K562 (cell line): ENCODE data around the gene MRI1. TPM values are rescaled to one million over a fixed set of nuclear protein-coding genes. Genes with fewer than 3 reads are reported as not detected.
"Not testable (repeated sequence)": the region's sequence is repeated elsewhere in the genome, so short reads cannot be mapped to it uniquely, and the experiment has no call there.

ENCODE experiments used
- ATAC-seq: fragments of 200-7000 bp; cut with Tn5 transposase; 3 replicates; pipeline ENCODE4 v1.9.1; 2020; ENCODE audit warnings: moderate library complexity
- BruUV-seq: library from RNA; stranded (reverse); fragments of 400-500 nt; replicated peaks from 2 replicates; lab custom pipeline; 2021; lab: Mats Ljungman, UMichigan
- CTCF ChIA-PET: fragments of 300-600 bp; formaldehyde crosslinking; extraction: SDS; loops from one replicate; lab custom pipeline; 2021; ENCODE audit warnings: low intra/inter-chr PET ratio; lab: Yijun Ruan, JAX
- POLR2A ChIA-PET: fragments of 300-600, 350-650 bp; sonication (Branson Sonifier 250); formaldehyde crosslinking; extraction: SDS; loops from one replicate; lab custom pipeline; 2021; ENCODE audit warnings: antibody characterized with exemption, inconsistent platforms; lab: Yijun Ruan, JAX
- DNase-seq, 4 experiments: peaks; one replicate each; pipeline versions ENCODE4 v3.0.0 to v3.0.0-alpha.2; 2011 to 2018; ENCODE audit warnings: low spot score in 3 of 4, mixed read lengths in 3 of 4; ENCODE audit errors: extremely low read depth in 1 of 4
- FAIRE-seq: peaks from 2 replicates; lab custom pipeline; 2011; peaks lifted over from hg19 to GRCh38; lab: Jason Lieb, UNC
- H2AFZ ChIP-seq: 2 replicates; pipeline ENCODE4 v1.6.0; 2011; ENCODE audit warnings: low read depth, low read length, control low read depth, inconsistent platforms
- H3K27ac ChIP-seq: fragments of 200-600 bp; 3 replicates; pipeline ENCODE4 v1.8.0; 2011; ENCODE audit warnings: low read depth, mild to moderate bottlenecking, control low read depth, inconsistent platforms, low read length, moderate library complexity, mixed read lengths; ENCODE audit errors: extremely low read depth
- H3K27me3 ChIP-seq, 2 experiments: fragments of 300-600 bp in 1 of 2; 2 replicates in 1 of 2; 3 replicates in 1 of 2; pipeline versions ENCODE4 v1.6.0 to v1.8.0; 2011; ENCODE audit warnings: inconsistent platforms in 2 of 2, low read length in 2 of 2, mild to moderate bottlenecking in 1 of 2, mixed read lengths in 1 of 2, moderate library complexity in 1 of 2; ENCODE audit not compliant: control insufficient read depth in 2 of 2, insufficient read depth in 2 of 2
- H3K36me3 ChIP-seq: fragments of 300-600 bp; 3 replicates; pipeline ENCODE4 v1.8.0; 2011; ENCODE audit warnings: mild to moderate bottlenecking, low read length, inconsistent platforms; ENCODE audit not compliant: control insufficient read depth, insufficient read depth
- H3K4me1 ChIP-seq, 2 experiments: fragments of 200-600 bp in 1 of 2; replicated peaks in 1 of 2; 2 replicates in 1 of 2; 3 replicates in 1 of 2; pipeline versions ENCODE4 v1.5.1 to v1.8.0; 2011; ENCODE audit warnings: inconsistent platforms in 2 of 2, low read length in 2 of 2, mild to moderate bottlenecking in 1 of 2, mixed read lengths in 1 of 2, moderate library complexity in 1 of 2; ENCODE audit not compliant: control insufficient read depth in 2 of 2, insufficient read depth in 2 of 2
- H3K4me2 ChIP-seq: 2 replicates; pipeline ENCODE4 v1.6.1; 2011; ENCODE audit warnings: low read length, control low read depth, inconsistent platforms, mixed read lengths; ENCODE audit not compliant: insufficient read depth
- H3K4me3 ChIP-seq: fragments of 200-600 bp; sonication (generic), shearing (Covaris generic); 2 replicates; pipeline ENCODE4 v1.5.1; 2016; ENCODE audit warnings: control low read depth, inconsistent platforms
- H3K79me2 ChIP-seq: fragments of 200-600 bp; 3 replicates; pipeline ENCODE4 v1.8.0; 2011; ENCODE audit warnings: low read length, inconsistent platforms; ENCODE audit not compliant: control insufficient read depth, insufficient read depth
- H3K9ac ChIP-seq, 2 experiments: 2 replicates each; pipeline versions ENCODE4 v1.6.0 to v1.6.1; 2011; ENCODE audit warnings: low read depth in 2 of 2, low read length in 2 of 2, control low read depth in 1 of 2, inconsistent platforms in 1 of 2, mild to moderate bottlenecking in 1 of 2, mixed read lengths in 1 of 2; ENCODE audit not compliant: insufficient read depth in 1 of 2
- H3K9me1 ChIP-seq: one replicate; pipeline ENCODE4 v1.6.0; 2011; ENCODE audit warnings: inconsistent platforms, mild to moderate bottlenecking, low read length, moderate library complexity; ENCODE audit not compliant: control insufficient read depth, insufficient read depth
- H3K9me3 ChIP-seq: replicated peaks from 2 replicates; pipeline ENCODE4 v1.5.1; 2011; ENCODE audit warnings: low read depth, low read length, inconsistent platforms; ENCODE audit not compliant: control insufficient read depth, insufficient read depth
- H4K20me1 ChIP-seq: replicated peaks from 2 replicates; pipeline ENCODE4 v1.6.1; 2011; ENCODE audit warnings: low read length, inconsistent platforms, mixed read lengths; ENCODE audit not compliant: control insufficient read depth, insufficient read depth
- DACH1 ChIP-seq: fragments of 450-650 bp; IDR thresholded peaks from 2 replicates; pipeline ENCODE4 v1.6.1; 2018; ENCODE audit not compliant: partially characterized antibody
- HDAC3 ChIP-seq: fragments of 450-650 bp; IDR thresholded peaks from 2 replicates; pipeline ENCODE4 v1.6.1; 2018; ENCODE audit warnings: borderline replicate concordance, mild to moderate bottlenecking, moderate library complexity; ENCODE audit not compliant: partially characterized antibody
- KDM4B ChIP-seq, 2 experiments: fragments of 450-650 bp in 1 of 2; sonication (generic) in 1 of 2; IDR thresholded peaks; 2 replicates each; pipeline ENCODE4 v1.6.1; 2016 to 2017; ENCODE audit warnings: borderline replicate concordance in 2 of 2, antibody characterized with exemption in 1 of 2, low read depth in 1 of 2, mild to moderate bottlenecking in 1 of 2
- NCOA1 ChIP-seq: fragments of 450-650 bp; IDR thresholded peaks from 2 replicates; pipeline ENCODE4 v1.6.1; 2016; ENCODE audit warnings: low read depth
- ZNF589 ChIP-seq: fragments of 200-800 bp; sonication (Bioruptor generic); IDR thresholded peaks from 2 replicates; pipeline ENCODE4 v1.6.1; 2016; ENCODE audit warnings: low read depth, missing genetic modification characterization, missing compliant biosample characterization
- WGBS: fragments of 100-300 bp; shearing (Covaris generic); methylation state at CpG from one replicate; pipeline ENCODE4 v1.1.6; 2016; ENCODE audit warnings: low coverage, mixed read lengths; ENCODE audit not compliant: insufficient coverage; ENCODE audit errors: missing lambda C conversion rate; 5-methylcytosine and 5-hydroxymethylcytosine counted together
- in situ Hi-C: fragments of 300-500 bp; cut with MboI; formaldehyde crosslinking; loops from 4 replicates; pipeline ENCODE4 v1.15.0; 2018; ENCODE audit warnings: inconsistent platforms, mixed read lengths
- intact Hi-C: fragments of 100-400 bp; cut with micrococcal nuclease; formaldehyde crosslinking; loops from 2 replicates; pipeline ENCODE4 v1.14.2; 2022
- polyA plus RNA-seq, 8 experiments: library from polyadenylated mRNA; depleted of rRNA in 4 of 8; stranded (reverse) in 5 of 8; unstranded in 3 of 8; fragments of >200 nt; fragmentation: Nextera tagmentation in 2 of 8; fragmentation: Illumina TruSeq in 1 of 8; extraction: Ambion mirVana in 2 of 8; extraction: Trizol in 1 of 8; gene quantifications; 2 replicates each; pipeline versions ENCODE4 v1.2.1 to v1.2.3, GENCODE V29; 2011 to 2014; ENCODE audit warnings: inconsistent platforms in 1 of 8, missing spikeins in 1 of 8
- total RNA-seq, 7 experiments: library from RNA; depleted of rRNA in 6 of 7; stranded (reverse); fragments of >200 nt in 6 of 7; fragmentation: Illumina TruSeq in 2 of 7; extraction: Trizol in 2 of 7; gene quantifications; 2 replicates each; pipeline versions ENCODE4 v1.2.1 to v1.2.3, GENCODE V29; 2011 to 2021; ENCODE audit warnings: low replicate concordance in 1 of 7

Gene MRI1
- total and polyA plus RNA-seq, 9 of the 15 experiments (the other 6 are each of a cell fraction or from before 2014, with no cell fraction given), result 5.5 to 57.4 (median 28.2) TPM

DNA sequence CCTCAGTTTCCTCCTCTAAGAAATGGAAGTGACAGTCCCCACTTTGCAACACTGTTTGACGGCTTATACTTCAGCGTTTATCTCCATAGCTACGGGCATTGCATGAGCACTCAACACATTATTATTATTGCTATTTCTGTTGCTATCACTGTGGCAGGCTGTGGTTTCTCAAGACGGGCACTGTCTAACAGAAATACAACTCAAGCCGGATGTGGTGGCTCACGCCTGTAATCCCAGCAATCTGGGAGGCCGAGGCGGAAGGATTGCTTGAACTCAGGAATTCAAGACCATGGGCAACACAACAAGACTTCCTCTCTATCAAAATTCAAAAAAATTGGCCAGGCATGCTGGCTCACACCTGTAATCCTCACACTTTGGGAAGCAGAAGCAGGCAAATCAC is 26.0 kb downstream of the MRI1 start:
- 60% methylated on average over 7 of the region's 8 CpGs for WGBS
- Histone ChIP-seq H4K20me1 (no peaks in the 10 kb centered on the region), H2AFZ (no peak overlapping the region), H3K9me3 (no peaks in the 10 kb centered on the region), H3K27me3 (no peaks in the 10 kb centered on the region), H3K9ac (peak overlapping the region in 1 of 2 experiments; percentile 64; a peak in 1 of 4 replicates), H3K79me2 (no peaks in the 10 kb centered on the region), H3K36me3 (no peaks in the 10 kb centered on the region), H3K9me1 (no peaks in the 10 kb centered on the region), H3K27ac (no peak overlapping the region), H3K4me3 (no peak overlapping the region), H3K4me1 (peaks cover 0 to 23% of the 10 kb centered on the region in 2 experiments; a peak in 4 of 5 replicates), H3K4me2 (no peak overlapping the region)
- in situ Hi-C loops, result no loop called here
- ChIA-PET POLR2A (no interaction called here), CTCF (interaction anchor here (0.7 kb wide), 1 partner anchor 48 kb away, joined by 3 read pairs; no protein-coding TSS in a partner anchor)
- ATAC-seq (no peak), DNase-seq (no peak), FAIRE-seq (no peak)
- BruUV-seq, result no TSS peak
- TF ChIP-seq HDAC3, result no peak
- no peak for TF ChIP-seq DACH1
- no peak for TF ChIP-seq NCOA1
- TF ChIP-seq KDM4B (IDR thresholded peaks at IDR 0.05; ENCODE audit: borderline replicate concordance in 2 of 2, low read depth in 1 of 2), result no peak
- no peak for TF ChIP-seq ZNF589 (CRISPR knock-in tag)
- intact Hi-C loops, result no loop called here

DNA sequence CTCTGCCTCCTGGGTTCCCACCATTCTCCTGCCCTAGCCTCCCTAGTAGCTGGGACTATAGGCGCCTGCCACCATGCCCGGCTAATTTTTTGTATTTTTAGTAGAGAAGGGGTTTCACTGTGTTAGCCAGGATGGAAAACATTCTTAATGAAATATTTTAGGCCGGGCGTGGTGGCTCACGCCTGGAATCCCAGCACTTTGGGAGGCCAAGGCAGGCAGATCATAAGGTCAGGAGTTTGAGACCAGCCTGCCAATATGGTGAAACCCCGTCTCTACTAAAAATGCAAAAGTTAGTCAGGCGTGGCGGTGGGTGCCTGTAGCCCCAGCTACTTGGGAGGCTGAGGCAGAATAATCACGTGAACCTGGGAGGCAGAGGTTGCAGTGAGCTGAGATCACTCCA is 29.0 kb downstream of the MRI1 start:
- ATAC-seq, H3K9me1 ChIP-seq, H3K9ac ChIP-seq, H3K27ac ChIP-seq, FAIRE-seq, H2AFZ ChIP-seq, H4K20me1 ChIP-seq, H3K4me2 ChIP-seq, H3K27me3 ChIP-seq, POLR2A ChIA-PET, BruUV-seq, H3K36me3 ChIP-seq, H3K4me3 ChIP-seq, in situ Hi-C loops, H3K79me2 ChIP-seq, intact Hi-C loops, DNase-seq, H3K9me3 ChIP-seq, CTCF ChIA-PET: not testable (repeated sequence)
- H3K4me1 ChIP-seq, result peaks cover 9 to 33% of the 10 kb centered on the region in 2 experiments; a peak in 4 of 5 replicates
- WGBS, result 85% methylated on average over 9 of the region's 9 CpGs
